Measurements from ENCODE around the gene SPRR4.

The SPRR4 gene, protein sequence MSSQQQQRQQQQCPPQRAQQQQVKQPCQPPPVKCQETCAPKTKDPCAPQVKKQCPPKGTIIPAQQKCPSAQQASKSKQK

DNA sequence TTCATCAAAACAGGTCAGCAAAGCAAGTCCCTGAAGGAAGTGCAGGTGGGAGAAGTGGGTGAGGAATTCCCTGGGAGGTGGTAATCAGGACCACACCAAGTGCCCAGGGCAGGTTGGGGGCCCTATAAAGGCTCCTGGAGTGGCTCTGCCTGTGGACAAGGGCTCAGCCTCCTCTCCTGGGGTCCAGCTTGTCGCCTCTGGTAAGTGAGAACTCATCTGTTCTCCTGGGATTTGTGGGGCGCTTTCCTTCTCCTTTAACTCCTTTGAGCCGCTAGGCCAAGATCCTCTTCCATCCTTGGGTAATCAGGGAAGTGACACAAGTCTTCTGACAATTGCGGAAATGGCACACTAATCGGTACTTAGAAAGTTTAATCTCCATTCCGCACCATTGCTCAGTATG is at the start of gene SPRR4:
Gene SPRR4 (plus strand): TSS at position 154 of the 400 bp plus-strand sequence. CDS start 1,243 bp downstream, outside the sequence.
- no peak for DNase-seq (ENCODE audit: low read depth)

DNA sequence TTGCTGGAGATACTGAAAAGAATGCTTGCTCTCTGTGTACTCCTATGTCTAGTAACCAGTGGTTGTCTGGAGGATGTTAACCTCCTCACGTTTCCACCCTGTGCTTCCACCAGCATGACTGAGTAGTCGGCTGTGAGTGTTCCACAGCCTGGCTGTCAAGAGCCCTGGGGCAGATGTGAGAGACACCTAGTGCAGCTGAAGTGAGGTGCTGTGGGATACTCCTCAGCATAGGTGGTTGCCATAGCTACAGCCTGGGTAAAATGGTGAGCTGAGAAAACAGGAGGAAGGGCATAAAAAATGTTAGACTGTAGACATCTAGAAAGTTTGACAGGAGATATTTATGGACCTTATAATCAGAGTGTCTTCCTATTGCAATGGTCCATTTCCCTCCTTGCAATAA is 46.3 kb upstream of the SPRR4 start:
- DNase-seq (ENCODE audit: low read depth): no peak

DNA sequence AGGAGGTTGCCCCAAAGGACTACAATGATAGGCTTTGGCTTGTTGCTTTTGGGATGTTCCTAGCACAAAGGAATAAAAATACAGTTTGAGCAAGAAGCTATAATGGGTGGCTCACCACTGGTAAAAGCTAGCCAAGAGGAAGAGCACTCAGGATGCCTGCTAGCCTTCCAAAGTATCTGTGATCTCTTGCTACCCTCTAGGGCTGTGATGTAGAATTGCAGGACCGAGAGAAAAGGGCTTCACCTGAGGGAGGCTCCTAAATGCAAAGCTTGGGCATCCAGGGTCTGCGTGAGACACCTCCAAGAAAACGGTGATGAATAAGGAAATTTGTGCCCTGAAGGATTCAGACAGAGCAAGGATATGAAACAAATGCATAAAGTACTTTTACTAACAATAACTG is 44.4 kb upstream of the SPRR4 start:
- DNase-seq (ENCODE audit: low read depth): no peak

DNA sequence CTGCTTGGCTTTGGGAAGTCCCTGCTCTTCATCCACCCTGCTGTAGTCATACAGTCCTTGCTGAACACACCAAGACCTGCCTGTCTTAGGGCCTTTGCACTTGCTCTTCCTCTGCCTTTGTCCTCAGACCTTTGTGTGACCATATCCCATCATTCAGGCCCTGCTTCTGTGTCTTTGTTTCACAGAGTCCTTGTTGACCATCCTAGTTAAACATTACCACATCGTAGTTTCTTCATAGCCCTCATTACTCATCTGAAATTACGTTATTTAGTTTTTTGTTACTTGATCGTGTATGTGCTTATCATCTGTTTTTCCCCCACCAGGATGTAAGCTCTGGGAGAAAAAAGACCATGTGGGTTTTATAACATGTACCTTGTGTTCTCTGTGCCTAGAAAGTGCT is 41.8 kb upstream of the SPRR4 start:
- no peak for DNase-seq (ENCODE audit: low read depth)

DNA sequence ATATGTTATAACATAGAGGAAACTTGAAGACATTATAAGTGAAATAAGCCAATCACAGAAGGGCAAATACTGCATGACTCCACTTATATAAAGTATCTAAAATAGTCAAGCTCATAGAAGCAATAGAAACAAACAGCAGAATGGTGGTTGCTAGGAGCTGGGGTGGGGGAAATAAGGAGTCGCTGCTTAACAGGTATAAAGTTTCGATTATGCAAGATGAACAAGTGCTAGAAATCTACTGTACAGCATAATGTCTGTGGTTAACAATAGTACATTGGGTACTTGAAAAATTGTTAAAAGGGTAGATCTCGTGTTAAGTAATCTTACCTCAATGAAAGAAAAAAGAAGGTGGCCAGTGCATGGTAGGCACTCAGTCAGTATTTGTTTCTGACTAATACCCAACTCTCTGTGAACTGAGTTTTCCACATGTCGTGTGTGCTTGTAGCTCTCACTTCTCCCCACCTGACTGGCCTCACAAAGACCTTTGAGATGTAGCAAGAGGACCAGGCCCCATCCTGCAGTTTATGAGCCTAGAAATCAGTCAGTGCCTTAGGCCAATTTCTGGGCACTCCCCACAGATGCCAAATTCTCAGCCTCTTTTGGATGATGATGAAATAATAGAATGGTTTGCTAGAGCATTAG is 38.2 kb upstream of the SPRR4 start:
- no peak for DNase-seq (ENCODE audit: low read depth)

DNA sequence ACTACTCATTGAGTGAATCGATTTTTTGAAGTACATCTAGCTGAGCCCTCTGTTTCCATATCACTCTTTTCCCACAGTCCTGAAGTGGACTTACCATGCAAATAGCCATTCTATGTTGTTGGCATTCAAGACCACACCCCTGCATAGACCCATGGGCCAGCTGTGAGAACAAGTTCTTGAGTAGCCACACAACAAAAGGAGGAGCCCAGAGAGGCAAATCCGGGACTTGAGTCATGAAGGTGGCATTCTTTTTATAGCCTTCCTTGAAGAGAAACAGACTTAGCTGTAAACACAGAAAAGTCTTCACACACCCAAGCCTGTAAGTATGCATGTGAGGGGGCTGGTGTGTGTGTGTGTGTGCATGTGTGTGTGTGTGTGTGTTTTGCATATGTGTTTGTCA is 37.3 kb upstream of the SPRR4 start:
- DNase-seq (ENCODE audit: low read depth): no peak

DNA sequence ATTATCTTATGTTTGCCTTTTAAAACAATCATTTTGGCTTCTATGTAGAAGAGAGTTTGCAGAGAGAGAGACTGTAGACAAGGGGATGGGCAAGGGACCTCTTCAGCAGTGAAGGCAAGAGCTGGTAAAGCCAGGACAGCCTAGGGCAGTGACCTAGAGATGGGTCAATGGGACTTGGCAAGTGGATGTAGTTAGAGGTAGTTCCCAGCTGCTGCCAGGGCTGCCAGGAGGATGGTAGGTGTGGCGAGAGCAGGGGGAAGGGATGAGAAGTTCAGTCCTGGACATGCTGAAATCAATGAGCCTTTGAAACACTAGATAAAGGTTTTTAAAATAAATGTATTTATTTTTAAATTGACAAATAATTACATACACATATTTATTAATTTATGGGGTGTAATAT is 29.8 kb upstream of the SPRR4 start:
- DNase-seq (ENCODE audit: low read depth): no peak

DNA sequence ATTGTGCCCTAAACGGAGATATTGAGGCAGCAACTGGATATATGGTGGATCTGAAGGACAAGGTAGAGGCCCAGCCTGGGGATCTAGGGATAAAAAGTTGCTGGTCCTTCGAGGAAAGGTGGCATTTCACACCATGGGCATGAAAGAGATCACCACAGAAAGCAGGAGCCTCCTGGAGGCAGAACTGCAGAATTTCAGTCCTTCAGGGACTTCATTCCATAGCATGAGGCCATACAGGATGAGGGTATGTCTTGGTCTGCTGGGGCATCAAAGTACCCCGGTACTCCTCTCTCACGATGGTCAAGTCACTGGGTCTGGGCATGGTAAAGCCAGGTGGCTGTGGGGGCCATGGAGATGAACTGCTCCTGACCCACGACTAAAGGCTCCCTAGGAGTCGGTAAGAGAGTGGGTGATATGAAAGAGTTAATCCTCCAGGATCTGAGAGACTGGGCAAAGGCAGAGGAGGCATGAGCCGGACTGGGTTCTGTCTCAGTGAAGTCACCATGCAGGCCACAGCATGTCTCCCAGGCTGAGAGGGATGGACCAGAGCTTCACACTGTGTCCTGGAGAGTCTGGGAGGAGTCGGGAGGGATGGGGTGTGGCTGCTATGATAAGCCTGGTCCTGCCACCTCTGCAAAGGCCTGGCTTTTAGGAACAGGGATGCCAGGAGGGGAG is 29.3 kb upstream of the SPRR4 start:
- no peak for DNase-seq (ENCODE audit: low read depth)

DNA sequence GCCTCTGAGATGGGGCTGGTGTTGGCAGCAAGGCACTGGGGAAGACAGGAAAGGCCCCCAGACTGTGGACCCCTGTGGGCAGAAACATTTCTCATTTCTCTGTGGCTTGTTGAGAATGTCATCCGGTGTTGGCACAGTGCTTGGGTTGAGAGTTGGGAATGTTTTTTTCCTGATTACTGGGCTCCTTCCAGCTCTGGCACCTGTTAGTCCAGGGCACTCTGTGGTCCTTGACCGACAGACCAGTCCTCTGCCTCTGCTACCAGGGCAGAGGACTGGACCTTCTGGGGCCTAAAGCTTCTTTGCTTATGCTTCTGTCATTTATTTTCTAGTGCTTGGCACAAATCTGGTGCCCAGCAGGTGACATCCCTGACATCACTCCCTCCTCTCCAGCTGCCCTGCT is 28.3 kb upstream of the SPRR4 start:
- no peak for DNase-seq (ENCODE audit: low read depth)

DNA sequence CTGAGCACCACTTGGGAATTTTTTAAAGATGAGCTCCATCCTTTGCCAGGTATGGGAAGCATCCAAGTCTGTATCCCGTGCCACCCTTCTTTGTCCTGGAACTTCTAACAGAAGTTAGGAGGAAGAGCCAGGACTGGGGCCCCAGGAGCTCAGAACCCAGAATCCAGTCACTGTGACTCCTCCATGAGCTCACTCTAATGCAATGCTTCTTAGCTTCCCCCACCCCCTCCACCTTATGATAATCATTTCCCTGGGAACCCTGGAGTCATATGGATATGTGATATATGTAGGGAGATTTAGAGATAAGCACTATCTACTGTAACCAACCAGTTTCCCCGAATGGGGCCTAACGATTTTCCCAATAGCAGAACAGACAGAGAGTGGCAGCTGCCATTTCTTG is 24.2 kb upstream of the SPRR4 start:
- DNase-seq (ENCODE audit: low read depth): no peak

DNA sequence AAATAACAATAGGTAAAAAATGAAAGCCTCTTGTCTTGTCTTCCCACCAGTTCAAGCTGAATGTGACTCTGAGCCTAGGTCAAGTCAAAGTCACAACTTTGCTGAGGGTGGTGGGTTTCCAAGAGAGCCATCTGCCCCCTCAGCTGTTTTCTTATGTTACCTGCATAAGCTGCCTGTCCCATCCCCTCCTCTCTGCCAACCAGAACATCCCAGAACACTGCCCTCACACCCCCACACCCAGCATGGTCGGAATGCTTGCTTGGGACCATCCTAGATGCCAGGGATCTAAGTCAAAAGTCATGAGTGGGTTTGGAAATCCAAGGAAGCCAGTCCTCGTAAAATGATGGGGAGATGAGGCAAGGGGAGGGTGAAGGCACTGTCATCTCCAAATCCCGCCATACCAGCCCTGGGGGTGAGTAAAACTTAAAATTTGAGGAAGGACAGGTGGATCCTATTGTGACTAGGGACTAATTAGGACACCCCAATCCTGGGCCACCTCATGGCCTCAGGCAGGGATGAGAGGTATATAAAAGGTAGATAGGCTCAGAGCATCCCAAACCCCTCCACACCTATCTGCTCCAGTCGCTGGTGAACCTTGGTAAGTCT is 23.7 kb upstream of the SPRR4 start, which contains the start of gene SPRR5:
Gene SPRR5 (plus strand): TSS at position 556 of the 606 bp plus-strand sequence. CDS start 1,349 bp downstream, outside the sequence.
- DNase-seq (ENCODE audit: low read depth): no peak

DNA sequence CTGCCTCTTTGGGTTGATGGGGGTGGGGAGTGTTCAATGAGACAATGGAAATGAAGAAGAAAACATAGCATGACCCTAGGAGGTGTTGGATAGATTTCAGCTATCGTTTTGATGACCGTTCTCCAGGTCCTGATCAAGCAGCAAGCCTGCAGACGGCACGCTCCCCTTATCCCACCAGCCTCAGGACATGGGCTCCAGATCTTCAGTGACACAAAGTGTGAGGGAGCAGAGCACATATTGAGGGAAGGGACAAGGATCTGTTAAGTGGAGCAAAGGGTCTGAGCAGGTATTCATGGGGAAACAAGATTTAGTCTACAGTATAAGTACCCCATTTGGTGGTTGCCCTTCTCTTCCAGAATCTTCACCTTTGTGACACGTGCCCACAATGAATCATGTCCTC is 18.7 kb upstream of the SPRR4 start:
- no peak for DNase-seq (ENCODE audit: low read depth)

DNA sequence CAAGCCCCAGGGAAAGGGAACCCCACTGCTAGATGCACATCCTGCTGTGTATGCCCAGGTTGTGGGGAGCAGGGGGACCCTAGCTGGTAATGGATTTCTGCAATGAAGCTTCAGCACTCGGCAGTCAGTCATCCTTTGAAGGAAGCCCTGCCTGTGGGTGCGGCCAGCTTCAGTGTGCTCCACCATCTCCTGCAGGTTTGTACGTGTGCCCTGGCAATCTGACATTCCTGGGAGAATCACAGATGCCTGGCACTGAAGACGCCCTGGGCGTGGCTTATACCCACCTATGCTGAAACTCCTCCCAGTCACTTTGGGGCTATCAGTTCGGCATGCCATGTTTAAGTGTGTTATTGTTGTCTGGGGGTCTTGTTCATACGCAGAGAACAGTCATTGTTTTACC is 16.7 kb upstream of the SPRR4 start:
- no peak for DNase-seq (ENCODE audit: low read depth)

DNA sequence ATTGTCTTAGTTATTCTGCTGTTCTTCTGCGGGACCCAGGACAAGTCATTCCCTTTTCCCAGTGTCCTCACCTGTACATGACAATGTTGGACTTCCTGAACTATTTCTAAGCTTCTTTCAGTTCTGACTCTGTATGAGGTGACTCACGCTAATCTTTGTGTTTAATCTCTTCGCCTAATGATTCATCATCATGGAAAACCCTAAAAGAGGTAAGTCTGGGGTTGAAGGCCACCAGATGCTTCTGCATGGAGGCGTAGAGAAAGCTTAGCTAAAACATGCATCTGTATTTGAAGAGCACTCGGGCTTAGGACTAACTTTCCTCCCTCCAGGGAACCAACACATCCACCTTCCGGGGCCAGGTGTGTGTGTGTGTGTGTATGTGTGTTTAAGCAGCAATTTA is 16.0 kb upstream of the SPRR4 start:
- DNase-seq (ENCODE audit: low read depth): no peak

DNA sequence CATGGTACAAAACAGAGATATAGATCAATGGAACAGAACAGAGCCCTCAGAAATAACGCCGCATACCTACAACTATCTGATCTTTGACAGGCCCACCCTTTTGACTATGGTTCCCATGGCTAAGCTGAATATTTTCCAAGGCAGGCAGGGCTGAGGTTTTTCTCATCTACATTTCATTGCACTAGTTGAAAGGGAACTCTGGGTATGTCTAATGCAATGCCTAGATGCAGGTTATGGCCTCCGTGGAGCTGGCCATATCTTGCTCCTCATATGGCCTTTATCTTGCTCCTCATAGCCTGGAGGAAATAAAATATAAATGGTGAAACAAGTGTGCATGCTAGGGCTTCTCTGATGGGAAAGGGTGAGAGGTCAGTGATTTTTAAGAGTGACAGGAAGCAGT is 12.9 kb upstream of the SPRR4 start:
- no peak for DNase-seq (ENCODE audit: low read depth)

DNA sequence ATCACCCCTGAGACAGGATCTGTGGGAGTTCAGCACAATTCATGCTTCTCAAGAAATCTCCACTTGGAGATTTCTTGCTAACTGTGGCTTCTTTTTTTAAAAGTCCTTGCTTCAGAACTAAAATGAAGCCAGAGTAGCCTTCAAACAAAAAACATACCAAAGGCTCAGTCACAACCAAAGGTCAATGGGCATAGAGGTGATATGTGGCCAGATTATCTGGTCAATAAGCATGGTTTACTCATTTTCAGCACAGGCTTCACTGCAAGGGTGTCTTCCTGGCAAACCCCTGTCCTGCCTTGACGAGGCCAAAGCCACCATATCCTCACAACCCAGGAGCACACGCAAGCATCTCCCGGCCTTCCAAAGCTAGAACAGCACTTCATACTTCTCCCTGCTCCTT is 11.2 kb upstream of the SPRR4 start:
- DNase-seq (ENCODE audit: low read depth): no peak

DNA sequence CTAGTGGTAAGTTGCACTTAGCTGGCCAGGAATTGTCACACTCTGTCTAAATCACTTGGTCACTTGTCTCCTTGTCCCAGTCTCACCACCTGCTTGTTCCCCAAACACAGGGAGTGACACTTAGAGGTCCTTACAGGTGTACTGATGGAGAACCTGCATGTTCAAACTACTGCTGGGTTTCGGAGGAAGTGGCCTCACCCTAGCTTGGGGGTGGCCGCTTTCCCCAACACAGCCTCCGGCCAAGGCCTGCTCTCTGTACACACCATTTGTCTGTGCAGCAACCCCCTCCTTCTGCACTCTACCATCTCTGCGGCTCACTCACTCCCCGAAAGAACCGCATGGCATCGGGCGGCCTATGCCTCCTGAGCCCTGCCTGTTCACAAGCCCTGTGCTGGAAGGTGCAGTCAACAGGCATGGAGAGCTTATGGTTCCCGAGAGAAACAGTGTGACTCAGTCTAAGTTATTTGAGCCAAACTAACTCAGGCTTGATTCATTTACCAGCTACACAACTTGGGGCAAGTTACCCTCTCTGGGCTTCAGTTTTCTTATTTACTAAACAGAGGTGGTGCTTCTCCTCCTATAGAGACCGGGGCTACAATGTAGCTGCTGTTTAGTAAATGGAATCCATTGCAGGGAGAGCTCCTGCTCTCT is 10.5 kb upstream of the SPRR4 start:
- no peak for DNase-seq (ENCODE audit: low read depth)

DNA sequence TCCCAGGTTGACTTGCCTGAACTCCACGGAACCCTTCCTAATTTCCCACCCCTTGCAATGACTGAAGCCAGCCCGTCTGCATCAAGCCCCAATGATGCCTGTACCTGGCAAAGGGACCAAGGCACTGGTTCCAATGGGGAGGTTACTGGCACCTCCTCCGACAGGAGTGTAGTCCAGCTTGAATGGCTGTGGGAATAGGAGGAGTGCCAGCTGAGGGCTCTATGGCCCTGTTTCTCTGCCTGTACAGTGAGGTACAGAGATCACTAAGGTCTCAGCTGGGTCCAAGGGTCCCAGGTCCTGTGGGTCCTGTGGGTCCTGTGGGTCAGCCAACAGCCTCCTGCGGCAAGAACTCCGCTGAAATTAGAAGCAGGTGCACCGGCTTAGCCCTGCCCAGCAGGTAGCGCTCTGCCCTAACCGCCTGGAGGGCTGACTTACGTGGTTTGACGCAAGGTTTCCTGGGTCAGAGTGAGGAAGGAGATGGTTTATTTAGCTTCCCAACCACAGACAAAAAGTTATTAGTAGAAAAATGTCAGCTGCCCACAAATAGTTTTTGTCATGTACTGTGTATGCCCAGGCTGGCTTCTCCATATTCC is 9.9 kb upstream of the SPRR4 start:
- DNase-seq (ENCODE audit: low read depth): no peak

DNA sequence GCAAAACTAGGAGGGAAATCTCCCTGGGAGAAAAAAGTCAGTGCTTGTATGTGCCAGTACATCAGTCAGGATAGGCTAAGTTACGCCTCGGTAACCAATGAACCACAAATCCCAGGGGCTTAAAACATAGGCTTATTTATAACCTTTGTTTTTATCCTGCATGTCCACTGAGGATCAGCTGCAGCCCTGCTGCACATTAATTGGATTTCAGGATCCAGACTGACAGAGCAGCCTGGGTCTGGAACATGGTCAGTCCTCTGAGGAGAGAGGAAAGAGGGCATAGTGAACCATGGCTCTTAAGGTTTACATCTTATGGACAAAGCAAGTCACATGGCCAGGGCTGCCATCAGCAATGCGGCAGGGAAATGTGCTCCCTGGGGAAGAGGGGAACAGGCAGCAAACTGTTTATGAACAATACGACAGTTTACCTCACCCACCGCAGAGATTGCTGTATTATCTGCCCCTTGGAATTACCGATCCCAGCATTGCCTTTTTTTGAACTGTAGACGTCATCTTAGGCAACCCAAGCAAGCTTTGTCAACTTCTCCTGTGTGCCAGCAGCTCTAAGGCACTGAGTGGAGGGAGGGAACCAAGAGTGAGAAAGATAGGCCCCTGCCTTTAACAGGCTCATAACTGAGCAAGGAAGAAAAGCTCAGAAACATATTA is 9.1 kb upstream of the SPRR4 start:
- DNase-seq (ENCODE audit: low read depth): no peak

DNA sequence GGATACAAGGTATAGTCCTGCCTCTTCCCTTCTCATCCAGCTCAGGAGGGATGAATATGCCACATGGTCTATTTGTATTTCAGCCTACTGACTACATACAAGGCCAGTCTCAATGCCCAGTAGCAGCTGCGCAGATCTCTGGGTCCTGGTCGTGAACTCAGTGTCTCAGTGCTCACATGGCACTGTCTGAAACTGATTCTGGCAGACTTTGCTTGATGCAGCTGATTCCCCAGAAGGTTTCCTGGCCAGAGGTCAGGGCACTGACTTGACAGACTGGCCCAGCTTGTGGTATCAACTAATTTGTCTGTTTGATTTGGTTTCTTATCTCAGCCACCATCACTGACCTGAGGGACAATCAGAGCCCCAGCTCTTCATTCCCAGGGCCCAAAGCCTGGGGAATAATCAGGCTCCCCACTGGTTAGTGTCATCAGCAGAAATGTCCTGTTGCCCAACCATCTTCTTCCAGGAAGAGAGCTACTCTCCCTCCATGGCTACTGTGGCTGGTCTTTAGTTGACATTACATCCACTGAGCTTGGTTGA is 7.5 kb upstream of the SPRR4 start:
- no peak for DNase-seq (ENCODE audit: low read depth)

DNA sequence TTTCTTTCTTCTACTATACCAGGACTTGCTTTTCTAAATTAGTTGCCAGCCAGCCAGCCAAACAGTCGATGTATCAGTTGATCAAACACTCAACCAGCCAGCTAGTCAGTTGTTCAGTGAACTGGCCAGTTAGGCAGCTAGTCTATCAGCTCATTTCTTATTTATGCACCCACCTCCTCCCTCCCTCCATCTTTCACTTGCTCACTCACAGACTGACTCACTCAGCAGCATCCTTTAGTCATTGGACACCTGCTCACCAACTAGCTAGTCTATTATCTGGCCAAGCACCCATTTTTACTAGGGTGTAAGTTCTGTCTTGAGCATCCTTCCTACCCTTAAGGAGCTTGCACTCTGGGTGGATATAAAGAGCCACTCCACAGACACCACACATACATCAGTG is 5.9 kb upstream of the SPRR4 start:
- no peak for DNase-seq (ENCODE audit: low read depth)

DNA sequence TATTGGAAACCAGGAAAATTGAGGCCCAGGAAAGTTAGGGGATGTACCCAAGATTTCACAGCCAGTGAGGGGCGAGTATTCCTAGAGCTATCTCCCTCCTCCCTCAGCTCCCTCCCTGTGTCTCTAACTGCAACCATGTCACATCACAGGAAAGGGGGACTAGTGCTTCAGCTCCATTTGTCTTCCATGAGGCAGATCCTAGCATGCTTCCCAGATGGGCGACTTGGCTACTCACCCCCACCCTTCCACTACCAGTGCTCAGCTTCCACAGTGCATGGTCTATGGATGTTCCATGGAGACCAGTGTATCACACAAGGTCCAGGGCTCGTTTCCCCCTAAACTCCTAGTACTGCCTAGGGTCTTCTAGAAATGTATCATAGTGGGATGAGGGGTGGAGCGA is 4.6 kb upstream of the SPRR4 start:
- no peak for DNase-seq (ENCODE audit: low read depth)

All from T-helper 22 cell (primary cell).